SU-DHL-6 (cell line): Measurements from ENCODE around the gene MYO10.

Experiments
- H2AFZ ChIP-seq: fragments of 200-600 bp; sonication (generic); 2 replicates; pipeline ENCODE4 v1.6.1; 2014; ENCODE audit warnings: low read depth, mild to moderate bottlenecking, moderate library complexity, mixed read lengths, antibody characterized with exemption, low read length; ENCODE audit not compliant: severe bottlenecking
- H3F3A ChIP-seq: fragments of 200-600 bp; shearing (Covaris generic); 2 replicates; pipeline ENCODE4 v1.6.0; 2016; ENCODE audit warnings: antibody characterized with exemption, mild to moderate bottlenecking; ENCODE audit not compliant: insufficient read depth
- H3K27ac ChIP-seq: fragments of 200-600 bp; sonication (generic); 2 replicates; pipeline ENCODE4 v1.5.1; 2016; ENCODE audit warnings: low read depth, mild to moderate bottlenecking, low read length, moderate library complexity, mixed read lengths
- H3K27me3 ChIP-seq: fragments of 200-600 bp; sonication (generic), shearing (Covaris generic); 2 replicates; pipeline ENCODE4 v1.6.0; 2014; ENCODE audit warnings: mild to moderate bottlenecking, low read length
- H3K36me3 ChIP-seq: fragments of 200-600 bp; sonication (generic); 2 replicates; pipeline ENCODE4 v1.6.1; 2014; ENCODE audit warnings: mild to moderate bottlenecking, low read length, mixed read lengths
- H3K4me2 ChIP-seq: fragments of 300-600, 200-600 bp; shearing (Covaris generic), sonication (generic); 2 replicates; pipeline ENCODE4 v1.6.0; 2014; ENCODE audit warnings: low read length, low read depth, mild to moderate bottlenecking; ENCODE audit not compliant: poor library complexity, severe bottlenecking
- H3K4me3 ChIP-seq: fragments of 200-600 bp; sonication (generic); 2 replicates; pipeline ENCODE4 v1.5.1; 2014; ENCODE audit warnings: antibody characterized with exemption, low read length, mild to moderate bottlenecking, mixed read lengths; ENCODE audit not compliant: insufficient read depth, poor library complexity, severe bottlenecking
- H3K79me2 ChIP-seq: fragments of 200-600 bp; sonication (generic); 2 replicates; pipeline ENCODE4 v1.6.1; 2014; ENCODE audit warnings: mild to moderate bottlenecking, low read length, moderate library complexity; ENCODE audit not compliant: insufficient read depth
- H3K9ac ChIP-seq: fragments of 200-600 bp; sonication (generic); 2 replicates; pipeline ENCODE4 v1.7.0; 2014; ENCODE audit warnings: mild to moderate bottlenecking, low read length
- H3K9me2 ChIP-seq: fragments of 200-600 bp; sonication (generic); replicated peaks from 2 replicates; pipeline ENCODE4 v1.6.1; 2014; ENCODE audit warnings: low read length; ENCODE audit not compliant: insufficient read depth
- H3K9me3 ChIP-seq: fragments of 200-600 bp; sonication (generic); 2 replicates; pipeline ENCODE4 v1.6.1; 2014; ENCODE audit warnings: low read length, mixed read lengths; ENCODE audit not compliant: insufficient read depth
- H4K20me1 ChIP-seq: fragments of 200-600 bp; sonication (generic); 2 replicates; pipeline ENCODE4 v1.6.1; 2014; ENCODE audit warnings: low read depth, mild to moderate bottlenecking, antibody characterized with exemption, low read length, moderate library complexity, mixed read lengths
- CTCF ChIP-seq: fragments of 200-600 bp; sonication (generic); IDR thresholded peaks from one replicate; pipeline ENCODE4 v1.5.1; 2017; ENCODE audit warnings: antibody characterized with exemption, mild to moderate bottlenecking, low read length, moderate library complexity; ENCODE audit not compliant: insufficient read depth, poor library complexity, severe bottlenecking
- EZH2phosphoT487 ChIP-seq: fragments of 200-600 bp; sonication (generic), shearing (Covaris generic); conservative IDR thresholded peaks from 2 replicates; pipeline ENCODE4 v1.6.1; 2018; ENCODE audit warnings: mild to moderate bottlenecking, antibody characterized with exemption, low read length, moderate library complexity, mixed read lengths

Gene MYO10

DNA sequence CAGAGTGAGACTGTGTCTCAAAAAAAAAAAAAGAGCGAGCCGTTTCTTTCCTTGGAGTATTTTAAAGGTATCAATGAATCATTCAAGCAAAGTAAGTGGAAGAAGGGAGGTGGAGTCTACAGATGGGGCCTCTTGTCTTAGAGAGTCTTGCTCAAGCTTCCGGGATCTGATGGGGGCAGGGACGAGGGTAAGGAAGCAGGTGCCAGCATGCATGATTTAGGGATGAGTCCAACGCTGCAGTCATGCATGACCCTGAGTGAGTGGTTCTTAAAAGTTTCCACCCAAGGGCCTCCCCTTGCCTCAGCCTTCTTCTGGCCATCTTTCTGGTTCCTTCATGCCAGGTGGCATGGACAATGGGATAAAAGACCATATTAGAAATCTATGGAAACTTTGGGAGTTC is 79.6 kb downstream of the MYO10 start:
- Histone ChIP-seq H4K20me1 (no peaks in the 10 kb centered on the region), H3K9ac (no peak overlapping the region), H3K79me2 (no peaks in the 10 kb centered on the region), H3K27me3 (no peaks in the 10 kb centered on the region), H3K4me2 (no peak overlapping the region), H3K4me3 (no peak overlapping the region), H3F3A (no peaks in the 10 kb centered on the region), H3K9me3 (no peaks in the 10 kb centered on the region), H3K27ac (no peak overlapping the region), H3K36me3 (no peaks in the 10 kb centered on the region), H2AFZ (no peak overlapping the region), H3K9me2 (no peaks in the 10 kb centered on the region)
- TF ChIP-seq EZH2phosphoT487 (no peak), CTCF (no peak)

GRCh38 chr5:16855898-16856297 is 80.2 kb downstream of the MYO10 start:
- Histone ChIP-seq H4K20me1 (no peaks in the 10 kb centered on the region), H3K27ac (no peak overlapping the region), H3K36me3 (no peaks in the 10 kb centered on the region)

GRCh38 chr5:16855485-16855884 is 80.6 kb downstream of the MYO10 start:
- H3F3A ChIP-seq, result no peaks in the 10 kb centered on the region
- no peaks in the 10 kb centered on the region for H3K36me3 ChIP-seq
- no peak for TF ChIP-seq EZH2phosphoT487
- TF ChIP-seq CTCF, result no peak
- H3K27me3 ChIP-seq, result no peaks in the 10 kb centered on the region
- H3K9me3 ChIP-seq, result no peaks in the 10 kb centered on the region
- no peak overlapping the region for H3K4me3 ChIP-seq
- H3K9ac ChIP-seq, result no peak overlapping the region
- no peak overlapping the region for H2AFZ ChIP-seq
- H4K20me1 ChIP-seq, result no peaks in the 10 kb centered on the region
- H3K27ac ChIP-seq, result no peak overlapping the region
- no peak overlapping the region for H3K4me2 ChIP-seq
- H3K79me2 ChIP-seq, result no peaks in the 10 kb centered on the region
- no peaks in the 10 kb centered on the region for H3K9me2 ChIP-seq

More at GRCh38 chr5:16855898-16856297, 80.2 kb downstream of the MYO10 start:
- Histone ChIP-seq H3K79me2 (no peaks in the 10 kb centered on the region), H3K4me2 (no peak overlapping the region), H3F3A (no peaks in the 10 kb centered on the region), H3K9ac (no peak overlapping the region), H3K4me3 (no peak overlapping the region), H3K9me3 (no peaks in the 10 kb centered on the region), H3K27me3 (no peaks in the 10 kb centered on the region), H2AFZ (no peak overlapping the region), H3K9me2 (no peaks in the 10 kb centered on the region)
- no peak for TF ChIP-seq CTCF
- TF ChIP-seq EZH2phosphoT487, result no peak

DNA sequence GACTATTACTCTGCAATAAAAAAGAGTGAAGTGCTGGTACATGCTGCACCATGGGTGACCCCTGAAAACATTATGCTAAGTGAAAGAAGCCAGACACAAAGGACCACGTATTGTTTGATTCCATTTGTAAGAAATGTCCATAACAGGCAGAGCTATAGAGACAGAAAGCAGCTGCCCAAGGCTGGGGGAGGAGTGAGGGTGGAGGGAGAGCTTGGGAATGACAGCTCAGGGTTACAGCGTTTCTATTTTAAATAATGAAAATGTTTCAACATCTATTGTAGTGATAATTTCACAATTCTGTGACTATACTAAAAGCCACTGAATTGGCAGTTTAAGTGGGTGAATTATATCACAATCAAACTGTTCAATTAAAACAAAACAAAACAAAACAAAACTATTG is 81.7 kb downstream of the MYO10 start:
- Histone ChIP-seq H3K27me3 (no peaks in the 10 kb centered on the region), H3K79me2 (no peaks in the 10 kb centered on the region), H2AFZ (no peak overlapping the region), H3K4me3 (no peak overlapping the region), H3K36me3 (no peaks in the 10 kb centered on the region), H3F3A (no peaks in the 10 kb centered on the region), H3K4me2 (no peak overlapping the region), H4K20me1 (no peaks in the 10 kb centered on the region), H3K9me3 (no peaks in the 10 kb centered on the region), H3K27ac (no peak overlapping the region), H3K9ac (no peak overlapping the region), H3K9me2 (no peaks in the 10 kb centered on the region)
- TF ChIP-seq CTCF (no peak), EZH2phosphoT487 (no peak)
